ENCODE results near the gene CHRM1.

GRCh38 chr11:62948765-62949320, 27.7 kb upstream of the CHRM1 start:
- no peak for TF ChIP-seq POLR2AphosphoS5 (IDR thresholded peaks at IDR 0.05)
- TF ChIP-seq POLR2A (IDR thresholded peaks at IDR 0.05; ENCODE audit: low read depth): no peak
- TF ChIP-seq CTCF (IDR thresholded peaks at IDR 0.05): no peak
